NT2/D1 (cell line): Measurements from ENCODE around the gene APOF.

Source experiments
- SUZ12 ChIP-seq: IDR thresholded peaks from 2 replicates; pipeline ENCODE4 v1.6.1; 2011; ENCODE audit not compliant: insufficient read length, insufficient read depth; ENCODE audit errors: extremely low read depth
- YY1 ChIP-seq: IDR thresholded peaks from 2 replicates; pipeline ENCODE4 v1.6.1; 2011; ENCODE audit not compliant: insufficient read length, insufficient read depth
- ZNF274 ChIP-seq: IDR thresholded peaks from 2 replicates; pipeline ENCODE4 v1.6.1; 2011; ENCODE audit warnings: mild to moderate bottlenecking, low read depth, low read length

- TF ChIP-seq SUZ12 = no peak
- no peak for TF ChIP-seq ZNF274
- no peak for TF ChIP-seq YY1
These were observed 35.7 kb upstream of the APOF start for GRCh38 chr12:56398324-56398723.
